ENCODE measurements around the gene PHF20.
A peak's percentile ranks its signal among the peaks of the same experiment; 100 is the strongest.

GRCh38 chr20:35771689-35772562 lies at the start of gene PHF20:
- TF ChIP-seq RAD21 (IDR thresholded peaks at IDR 0.05 in 1 of 2, conservative IDR thresholded peaks at IDR 0.05 in 1 of 2; ENCODE audit: low read depth in 2 of 2, low read length in 2 of 2) (no peak), EZH2 (IDR thresholded peaks at IDR 0.05; ENCODE audit: low read depth, low read length, severe bottlenecking) (no peak), SIN3A (conservative IDR thresholded peaks at IDR 0.05 in 1 of 2, IDR thresholded peaks at IDR 0.05 in 1 of 2; ENCODE audit: low read depth in 1 of 2, low read length in 2 of 2) (peak in 1 of 2 experiments; percentile 66; a peak in 1 of 4 replicates)
- TF ChIP-seq, protein P1, sequence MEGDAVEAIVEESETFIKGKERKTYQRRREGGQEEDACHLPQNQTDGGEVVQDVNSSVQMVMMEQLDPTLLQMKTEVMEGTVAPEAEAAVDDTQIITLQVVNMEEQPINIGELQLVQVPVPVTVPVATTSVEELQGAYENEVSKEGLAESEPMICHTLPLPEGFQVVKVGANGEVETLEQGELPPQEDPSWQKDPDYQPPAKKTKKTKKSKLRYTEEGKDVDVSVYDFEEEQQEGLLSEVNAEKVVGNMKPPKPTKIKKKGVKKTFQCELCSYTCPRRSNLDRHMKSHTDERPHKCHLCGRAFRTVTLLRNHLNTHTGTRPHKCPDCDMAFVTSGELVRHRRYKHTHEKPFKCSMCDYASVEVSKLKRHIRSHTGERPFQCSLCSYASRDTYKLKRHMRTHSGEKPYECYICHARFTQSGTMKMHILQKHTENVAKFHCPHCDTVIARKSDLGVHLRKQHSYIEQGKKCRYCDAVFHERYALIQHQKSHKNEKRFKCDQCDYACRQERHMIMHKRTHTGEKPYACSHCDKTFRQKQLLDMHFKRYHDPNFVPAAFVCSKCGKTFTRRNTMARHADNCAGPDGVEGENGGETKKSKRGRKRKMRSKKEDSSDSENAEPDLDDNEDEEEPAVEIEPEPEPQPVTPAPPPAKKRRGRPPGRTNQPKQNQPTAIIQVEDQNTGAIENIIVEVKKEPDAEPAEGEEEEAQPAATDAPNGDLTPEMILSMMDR (IDR thresholded peaks at IDR 0.05; ENCODE audit: control extremely low read depth in 1 of 3, insufficient read depth in 1 of 3, low read depth in 1 of 3, low read length in 3 of 3) = no peak
